Naive B cell (primary cell): ENCODE results near the gene RAPGEF3. TPM values are rescaled to one million over a fixed set of nuclear protein-coding genes. Genes with fewer than 3 reads are reported as not detected.

ENCODE experiments used
- ATAC-seq, 2 donors: fragments of 150-1000 bp; cut with Tn5 transposase; 2 replicates each; pipeline ENCODE4 v1.10.0; 2021; ENCODE audit warnings: low read depth in 2 of 2, mild to moderate bottlenecking in 2 of 2, moderate library complexity in 2 of 2
- DNase-seq: peaks from one replicate; pipeline ENCODE4 v3.0.0; 2022
- H3K27ac Mint-ChIP-seq, 6 donors: one replicate each; pipeline ENCODE4 v1.8.0; 2020 to 2022; ENCODE audit warnings: mild to moderate bottlenecking in 6 of 6, mixed read lengths in 6 of 6, moderate library complexity in 5 of 6, inconsistent platforms in 2 of 6
- H3K27me3 Mint-ChIP-seq, 3 donors: one replicate each; pipeline ENCODE4 v1.8.0; 2021 to 2022; ENCODE audit warnings: mixed read lengths in 3 of 3, mild to moderate bottlenecking in 1 of 3
- H3K36me3 Mint-ChIP-seq, 2 donors: one replicate each; pipeline ENCODE4 v1.8.0; 2020 to 2022; ENCODE audit warnings: mixed read lengths in 2 of 2, inconsistent platforms in 1 of 2, mild to moderate bottlenecking in 1 of 2
- H3K4me1 Mint-ChIP-seq, 3 donors: one replicate each; pipeline ENCODE4 v1.8.0; 2020 to 2022; ENCODE audit warnings: mixed read lengths in 3 of 3, inconsistent platforms in 1 of 3, mild to moderate bottlenecking in 1 of 3, moderate library complexity in 1 of 3
- H3K4me3 Mint-ChIP-seq, 8 donors: one replicate each; pipeline ENCODE4 v1.8.0; 2020 to 2022; ENCODE audit warnings: mild to moderate bottlenecking in 8 of 8, mixed read lengths in 8 of 8, moderate library complexity in 8 of 8, inconsistent platforms in 2 of 8
- H3K9me3 Mint-ChIP-seq, 7 donors: one replicate each; pipeline ENCODE4 v1.8.0; 2020 to 2022; ENCODE audit warnings: mixed read lengths in 7 of 7, mild to moderate bottlenecking in 5 of 7, inconsistent platforms in 2 of 7, moderate library complexity in 1 of 7
- polyA plus RNA-seq, 6 donors: library from polyadenylated mRNA; unstranded; fragments of 300-500 nt; fragmentation: Illumina TruSeq; gene quantifications; one replicate each; pipeline ENCODE4 v1.2.3, GENCODE V29; 2021; ENCODE audit warnings: low read depth in 6 of 6

The RAPGEF3 gene, protein sequence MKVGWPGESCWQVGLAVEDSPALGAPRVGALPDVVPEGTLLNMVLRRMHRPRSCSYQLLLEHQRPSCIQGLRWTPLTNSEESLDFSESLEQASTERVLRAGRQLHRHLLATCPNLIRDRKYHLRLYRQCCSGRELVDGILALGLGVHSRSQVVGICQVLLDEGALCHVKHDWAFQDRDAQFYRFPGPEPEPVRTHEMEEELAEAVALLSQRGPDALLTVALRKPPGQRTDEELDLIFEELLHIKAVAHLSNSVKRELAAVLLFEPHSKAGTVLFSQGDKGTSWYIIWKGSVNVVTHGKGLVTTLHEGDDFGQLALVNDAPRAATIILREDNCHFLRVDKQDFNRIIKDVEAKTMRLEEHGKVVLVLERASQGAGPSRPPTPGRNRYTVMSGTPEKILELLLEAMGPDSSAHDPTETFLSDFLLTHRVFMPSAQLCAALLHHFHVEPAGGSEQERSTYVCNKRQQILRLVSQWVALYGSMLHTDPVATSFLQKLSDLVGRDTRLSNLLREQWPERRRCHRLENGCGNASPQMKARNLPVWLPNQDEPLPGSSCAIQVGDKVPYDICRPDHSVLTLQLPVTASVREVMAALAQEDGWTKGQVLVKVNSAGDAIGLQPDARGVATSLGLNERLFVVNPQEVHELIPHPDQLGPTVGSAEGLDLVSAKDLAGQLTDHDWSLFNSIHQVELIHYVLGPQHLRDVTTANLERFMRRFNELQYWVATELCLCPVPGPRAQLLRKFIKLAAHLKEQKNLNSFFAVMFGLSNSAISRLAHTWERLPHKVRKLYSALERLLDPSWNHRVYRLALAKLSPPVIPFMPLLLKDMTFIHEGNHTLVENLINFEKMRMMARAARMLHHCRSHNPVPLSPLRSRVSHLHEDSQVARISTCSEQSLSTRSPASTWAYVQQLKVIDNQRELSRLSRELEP
- polyA plus RNA-seq, result 1 to 10 TPM in 2 of 6 donors, under 1 TPM in 3, not detected in 1; 0.39 to 2.6 (median 0.52) TPM

DNA sequence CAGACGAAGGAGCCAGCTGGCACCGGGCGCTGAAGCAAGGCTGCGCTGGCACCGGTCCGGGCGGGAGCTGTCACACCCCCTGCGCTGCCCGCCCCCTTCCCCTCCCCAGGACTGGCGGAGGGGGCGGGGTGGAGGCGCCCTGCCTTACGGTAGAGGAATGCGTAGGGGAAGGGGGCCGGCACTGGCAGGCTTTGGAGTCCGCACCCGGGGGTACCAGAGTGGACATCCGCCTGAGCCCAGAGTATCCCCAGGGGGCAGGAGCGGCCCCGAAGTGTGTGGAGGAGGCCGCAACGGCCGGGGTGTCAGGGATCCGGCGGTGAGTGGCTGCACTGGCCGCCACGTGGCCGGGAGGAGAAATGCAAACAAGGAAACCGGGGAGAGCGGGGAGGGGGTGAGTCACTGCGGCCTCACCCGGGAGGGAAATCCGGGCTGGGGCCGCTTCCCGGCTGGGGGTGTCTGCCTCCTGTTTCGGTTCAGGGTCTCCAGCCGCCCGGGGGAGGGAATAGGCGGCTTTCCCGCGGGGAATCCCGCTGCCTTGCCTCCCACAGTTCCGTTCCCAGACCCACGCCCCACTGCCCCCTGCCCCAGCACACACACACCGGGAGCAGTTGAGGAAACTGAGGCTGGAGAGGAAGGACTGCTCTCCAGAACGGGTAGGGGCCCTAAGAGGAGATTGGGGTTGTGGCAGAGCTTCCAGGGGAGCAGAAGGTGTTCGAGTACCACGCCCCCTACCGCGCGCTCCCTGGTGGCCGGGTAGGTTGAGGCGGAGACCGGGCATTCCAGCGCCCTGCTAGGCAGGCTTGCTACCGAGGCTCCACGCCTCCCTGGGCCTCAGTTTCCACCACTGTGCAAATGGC is at the start of gene RAPGEF3:
Gene RAPGEF3 (minus strand): TSS at position 47 of the 857 bp plus-strand sequence. CDS start 324 bp downstream, outside the sequence.
- peak within 1 kb of the TSS; percentile 10 to 91 (median 56) for H3K27ac Mint-ChIP-seq
- H3K9me3 Mint-ChIP-seq, result no peaks in the 10 kb centered on the region
- peak within 1 kb of the TSS; percentile 49 to 93 (median 84) for H3K4me3 Mint-ChIP-seq
- H3K27me3 Mint-ChIP-seq, result no peaks in the 10 kb centered on the region
- ATAC-seq (peak; percentile 68 to 70), DNase-seq (peak; percentile 69)
- no peaks in the 10 kb centered on the region for H3K36me3 Mint-ChIP-seq
- H3K4me1 Mint-ChIP-seq, result peaks cover 40 to 59% (median 48%) of the 10 kb centered on the region in 3 donors

DNA sequence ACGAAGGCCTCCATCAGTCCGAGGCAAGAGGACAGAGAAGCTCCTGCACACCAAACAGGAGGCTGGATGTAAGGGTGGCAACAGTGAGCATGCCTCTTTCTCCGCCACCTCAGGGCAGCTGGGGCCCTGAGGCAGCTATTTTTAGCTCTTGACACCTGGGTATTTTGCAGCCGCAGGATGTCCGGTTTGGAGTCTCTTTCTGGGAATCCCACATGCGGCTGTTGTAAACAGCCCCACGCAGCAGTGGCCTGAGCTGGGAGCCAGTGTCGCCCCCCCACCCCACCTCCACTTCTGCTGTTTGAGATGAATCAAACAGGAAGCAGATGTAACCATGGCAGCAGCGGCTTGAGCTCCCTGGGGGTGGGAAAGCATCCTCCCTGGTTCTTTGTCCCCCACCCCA is 49.4 kb upstream of the RAPGEF3 start:
- peaks cover 68 to 99% (median 94%) of the 10 kb centered on the region in 3 donors for H3K4me1 Mint-ChIP-seq
- H3K4me3 Mint-ChIP-seq, result peak overlapping the region; percentile 75 to 90 (median 84)
- no peaks in the 10 kb centered on the region for H3K9me3 Mint-ChIP-seq
- ATAC-seq, result peak; percentile 57 to 60
- H3K27me3 Mint-ChIP-seq, result no peaks in the 10 kb centered on the region
- peak overlapping the region; percentile 96 to 99 (median 98) for H3K27ac Mint-ChIP-seq
- DNase-seq, result peak; percentile 74
- no peaks in the 10 kb centered on the region for H3K36me3 Mint-ChIP-seq

DNA sequence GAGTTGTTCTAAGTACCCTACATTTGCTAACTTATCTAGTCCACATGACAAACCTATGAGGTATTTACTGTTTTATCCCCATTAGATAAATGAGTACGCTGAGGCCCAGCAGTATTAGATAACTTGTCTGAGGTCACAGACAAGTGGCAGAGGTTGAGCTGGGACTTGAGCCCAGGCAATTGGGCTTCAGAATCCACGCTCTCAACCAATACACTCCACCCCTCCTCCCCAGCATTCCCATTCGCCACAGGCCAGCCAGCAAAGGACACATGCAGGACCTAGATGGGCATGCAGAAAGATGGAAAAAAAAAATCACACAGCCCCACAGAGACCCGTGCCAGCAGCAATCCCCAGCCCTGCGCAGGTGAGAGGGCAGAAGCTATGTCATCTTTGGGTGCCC is 48.7 kb upstream of the RAPGEF3 start:
- peak overlapping the region; percentile 96 to 99 (median 98) for H3K27ac Mint-ChIP-seq
- H3K9me3 Mint-ChIP-seq, result no peaks in the 10 kb centered on the region
- no peaks in the 10 kb centered on the region for H3K36me3 Mint-ChIP-seq
- ATAC-seq (no peak), DNase-seq (no peak)
- no peaks in the 10 kb centered on the region for H3K27me3 Mint-ChIP-seq
- H3K4me1 Mint-ChIP-seq, result peaks cover 75 to 99% (median 98%) of the 10 kb centered on the region in 3 donors
- H3K4me3 Mint-ChIP-seq, result peak overlapping the region in 6 of 8 donors; percentile 76 to 90 (median 84)

DNA sequence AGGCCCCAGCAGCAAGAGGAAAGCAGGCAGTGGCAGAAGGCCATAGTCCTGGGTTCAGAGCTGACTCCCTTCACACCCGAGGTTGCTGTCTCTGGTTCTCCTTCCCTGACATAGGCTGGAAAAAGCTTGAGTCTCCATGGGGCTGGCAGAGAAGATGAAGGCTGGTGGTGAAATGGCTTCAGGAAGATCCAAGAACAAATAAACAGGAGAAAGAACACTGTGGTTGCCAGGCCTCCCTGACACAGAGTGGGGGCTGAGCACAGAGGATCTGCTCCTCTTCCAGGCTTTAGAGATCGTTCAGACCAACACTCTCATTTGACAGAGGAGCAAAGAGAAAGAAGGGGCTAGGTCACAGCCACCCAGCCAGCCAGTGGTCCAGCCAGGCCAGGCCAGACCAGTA is 46.7 kb upstream of the RAPGEF3 start:
- Mint-ChIP-seq H3K4me3 (peak overlapping the region in 2 of 8 donors; percentile 6 to 15), H3K36me3 (no peaks in the 10 kb centered on the region), H3K9me3 (no peaks in the 10 kb centered on the region), H3K27me3 (no peaks in the 10 kb centered on the region), H3K4me1 (peaks cover 75 to 96% (median 95%) of the 10 kb centered on the region in 3 donors), H3K27ac (peak overlapping the region; percentile 64 to 99 (median 82))
- DNase-seq, result no peak
- no peak for ATAC-seq

DNA sequence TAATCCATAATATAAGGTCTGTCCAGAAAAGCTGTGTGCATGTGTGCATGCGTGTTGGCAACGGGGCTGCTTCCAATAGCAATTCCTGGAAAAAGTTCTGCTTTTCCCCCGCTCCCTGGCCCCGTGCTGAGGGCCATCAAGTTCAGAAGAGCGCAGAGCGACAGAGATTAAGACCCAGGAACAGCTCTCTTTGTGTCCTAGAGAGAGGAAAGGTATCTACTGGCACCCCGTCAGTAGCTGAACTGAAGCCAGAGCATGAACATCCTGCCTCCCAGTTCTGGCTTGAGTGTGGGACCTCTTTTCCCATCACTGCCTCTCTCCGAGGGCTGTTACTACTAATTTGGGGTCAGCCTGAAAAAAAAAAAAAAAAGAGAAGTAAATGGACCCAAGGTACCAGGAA is 45.5 kb upstream of the RAPGEF3 start:
- DNase-seq (no peak), ATAC-seq (no peak)
- Mint-ChIP-seq H3K36me3 (no peaks in the 10 kb centered on the region), H3K4me1 (peaks cover 74 to 96% (median 95%) of the 10 kb centered on the region in 3 donors), H3K9me3 (no peaks in the 10 kb centered on the region), H3K27me3 (no peaks in the 10 kb centered on the region), H3K4me3 (peak overlapping the region in 6 of 8 donors; percentile 25 to 60 (median 37)), H3K27ac (peak overlapping the region in 5 of 6 donors; percentile 18 to 99 (median 70))

DNA sequence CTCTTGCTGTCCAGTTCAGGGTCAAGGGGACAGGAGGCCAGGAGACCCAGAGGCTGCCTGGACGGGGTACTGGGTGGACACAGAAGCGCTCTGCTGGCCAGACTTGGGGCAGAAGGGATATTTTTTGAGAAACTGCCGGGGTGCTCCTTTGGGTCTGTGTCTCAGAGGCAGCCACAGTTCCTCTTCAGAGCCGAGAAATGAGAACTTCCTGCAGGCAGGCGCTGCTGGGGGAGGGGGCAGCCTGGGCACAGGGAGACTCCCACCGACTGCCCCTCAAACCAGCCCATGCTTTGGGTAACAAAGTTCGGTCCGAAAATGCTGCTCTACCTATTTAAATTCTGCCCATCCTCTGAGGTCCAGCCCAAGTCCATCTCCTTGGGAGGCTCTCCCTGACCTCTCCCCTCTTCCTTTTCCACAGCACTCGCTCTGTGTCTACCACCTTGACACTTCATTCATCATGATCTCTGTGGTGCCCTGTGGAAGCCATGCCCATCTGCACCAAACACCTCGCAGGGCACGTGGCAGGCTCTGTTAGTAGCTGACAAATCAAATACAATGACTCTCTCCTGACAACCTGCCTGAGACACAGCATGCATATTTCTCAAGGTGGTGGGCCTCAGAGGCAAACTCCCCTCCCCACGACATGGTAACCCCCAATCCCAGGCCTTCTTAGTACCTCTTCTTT is 44.7 kb upstream of the RAPGEF3 start:
- DNase-seq (no peak), ATAC-seq (peak; percentile 12 to 22)
- Mint-ChIP-seq H3K4me1 (peaks cover 65 to 90% (median 87%) of the 10 kb centered on the region in 3 donors), H3K9me3 (no peaks in the 10 kb centered on the region), H3K27ac (peak overlapping the region; percentile 55 to 99 (median 74)), H3K27me3 (no peaks in the 10 kb centered on the region), H3K36me3 (no peaks in the 10 kb centered on the region), H3K4me3 (peak overlapping the region in 7 of 8 donors; percentile 30 to 89 (median 66))

DNA sequence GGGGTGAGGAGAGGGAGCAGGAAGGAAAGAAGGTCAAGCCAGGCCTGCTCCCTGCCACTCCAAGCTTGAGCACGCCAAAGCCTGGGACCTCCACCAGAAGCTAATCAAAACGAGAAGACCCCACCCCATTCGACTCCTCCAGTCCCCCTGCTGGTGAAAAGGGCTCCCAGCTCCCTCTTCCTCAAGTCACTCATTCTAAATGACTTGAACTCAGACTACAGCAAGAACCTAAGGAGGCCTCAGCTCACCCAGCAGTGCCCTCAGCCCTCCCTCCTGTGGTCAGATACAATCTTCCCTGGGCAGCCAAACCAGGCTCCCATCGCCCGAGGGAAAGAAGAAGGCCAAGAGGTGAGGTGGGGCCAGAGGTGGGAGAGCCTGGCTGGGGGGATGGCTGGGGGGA is 43.6 kb upstream of the RAPGEF3 start:
- Mint-ChIP-seq H3K4me3 (peak overlapping the region in 6 of 8 donors; percentile 15 to 81 (median 46)), H3K4me1 (peaks cover 60 to 84% (median 83%) of the 10 kb centered on the region in 3 donors), H3K9me3 (no peaks in the 10 kb centered on the region), H3K27me3 (no peaks in the 10 kb centered on the region), H3K27ac (peak overlapping the region in 4 of 6 donors; percentile 56 to 99 (median 78)), H3K36me3 (peaks cover 0 to 6% of the 10 kb centered on the region in 2 donors)
- DNase-seq (no peak), ATAC-seq (peak in 1 of 2 donors; percentile 32)

DNA sequence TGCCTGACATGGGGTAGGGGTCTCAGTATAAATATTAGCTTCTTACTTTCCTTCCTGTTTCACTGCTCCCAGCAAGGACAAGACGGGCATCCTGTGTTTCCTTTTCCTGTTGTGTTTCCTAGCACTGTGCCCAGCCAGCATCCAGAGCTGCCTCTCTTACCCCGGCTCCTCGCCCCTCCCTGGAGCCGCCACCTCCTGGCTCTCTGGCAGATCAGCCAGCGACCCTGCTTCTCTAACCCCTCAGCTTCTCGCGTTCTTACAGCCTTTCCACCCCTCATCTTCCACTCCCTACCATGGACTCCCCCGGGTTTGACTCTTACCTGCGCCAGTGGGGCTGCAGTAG is 43.2 kb upstream of the RAPGEF3 start:
- H3K4me1 Mint-ChIP-seq, result peaks cover 58 to 80% (median 79%) of the 10 kb centered on the region in 3 donors
- H3K27ac Mint-ChIP-seq, result peak overlapping the region in 3 of 6 donors; percentile 29 to 99 (median 56)
- H3K4me3 Mint-ChIP-seq, result peak overlapping the region in 5 of 8 donors; percentile 16 to 63 (median 41)
- H3K36me3 Mint-ChIP-seq, result peaks cover 0 to 8% of the 10 kb centered on the region in 2 donors
- no peak for ATAC-seq
- no peaks in the 10 kb centered on the region for H3K9me3 Mint-ChIP-seq
- no peak for DNase-seq
- no peaks in the 10 kb centered on the region for H3K27me3 Mint-ChIP-seq

DNA sequence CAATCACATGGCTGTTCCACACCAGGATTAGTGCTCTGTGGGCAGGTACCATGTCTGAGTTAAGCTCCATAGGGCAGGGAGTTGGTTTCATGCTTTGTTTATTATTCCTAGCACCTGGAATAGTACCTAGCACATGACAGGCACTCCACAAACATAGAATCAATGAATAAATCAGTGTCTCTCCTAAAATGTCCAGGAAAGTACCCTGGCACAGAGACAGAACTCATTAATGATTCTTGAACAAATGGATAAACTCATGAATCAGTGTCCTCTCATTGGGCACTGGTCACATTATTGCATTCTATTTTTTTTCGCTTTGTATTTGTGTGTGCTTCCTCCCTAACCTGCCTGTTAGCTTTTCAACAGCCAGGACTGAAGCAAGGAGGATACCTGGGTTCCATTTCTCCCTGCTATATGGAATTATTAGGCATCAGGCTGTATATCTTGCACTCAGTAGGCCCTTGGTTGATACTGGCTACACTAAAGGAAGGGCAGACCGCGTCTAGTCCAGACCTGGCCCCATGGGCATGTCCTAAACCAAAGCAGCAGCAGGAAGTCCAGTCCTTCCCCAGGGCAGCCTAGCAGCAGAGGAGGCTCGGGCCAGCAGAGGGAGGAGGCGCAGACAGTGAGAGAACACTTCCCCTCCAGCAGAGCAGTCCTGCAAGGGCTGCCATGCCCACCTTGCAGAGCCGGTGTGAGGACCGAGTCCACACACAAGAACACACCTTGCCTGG is 42.7 kb upstream of the RAPGEF3 start:
- Mint-ChIP-seq H3K36me3 (peaks cover 0 to 8% of the 10 kb centered on the region in 2 donors), H3K4me1 (peaks cover 54 to 74% (median 73%) of the 10 kb centered on the region in 3 donors), H3K4me3 (peak overlapping the region in 4 of 8 donors; percentile 30 to 63 (median 47)), H3K27me3 (no peaks in the 10 kb centered on the region), H3K9me3 (no peaks in the 10 kb centered on the region), H3K27ac (peak overlapping the region in 5 of 6 donors; percentile 25 to 99 (median 59))
- DNase-seq (no peak), ATAC-seq (peak; percentile 34 to 38)

DNA sequence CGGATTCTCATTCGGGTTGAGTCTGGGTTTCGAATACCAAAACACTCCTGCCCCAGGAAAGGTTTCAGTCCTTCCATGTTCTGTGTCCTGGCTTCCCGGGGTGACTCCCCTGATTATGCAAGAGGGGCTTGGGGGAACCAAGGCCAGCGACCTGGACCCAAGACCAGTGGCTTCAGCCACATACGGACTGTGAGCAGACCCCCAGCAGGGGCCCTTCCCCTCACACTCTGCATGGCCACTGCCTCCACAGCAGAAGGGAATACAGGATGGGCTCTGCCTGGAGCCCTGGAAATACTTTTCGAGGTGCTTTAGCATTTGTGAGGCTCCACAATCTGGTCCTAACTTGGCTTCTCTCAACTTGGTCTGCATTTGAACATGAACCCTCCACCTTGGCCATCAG is 41.9 kb upstream of the RAPGEF3 start:
- no peaks in the 10 kb centered on the region for H3K27me3 Mint-ChIP-seq
- peaks cover 53 to 67% (median 66%) of the 10 kb centered on the region in 3 donors for H3K4me1 Mint-ChIP-seq
- H3K36me3 Mint-ChIP-seq, result peaks cover 0 to 8% of the 10 kb centered on the region in 2 donors
- no peak overlapping the region for H3K4me3 Mint-ChIP-seq
- no peak overlapping the region for H3K27ac Mint-ChIP-seq
- DNase-seq, result no peak
- ATAC-seq, result no peak
- no peaks in the 10 kb centered on the region for H3K9me3 Mint-ChIP-seq

DNA sequence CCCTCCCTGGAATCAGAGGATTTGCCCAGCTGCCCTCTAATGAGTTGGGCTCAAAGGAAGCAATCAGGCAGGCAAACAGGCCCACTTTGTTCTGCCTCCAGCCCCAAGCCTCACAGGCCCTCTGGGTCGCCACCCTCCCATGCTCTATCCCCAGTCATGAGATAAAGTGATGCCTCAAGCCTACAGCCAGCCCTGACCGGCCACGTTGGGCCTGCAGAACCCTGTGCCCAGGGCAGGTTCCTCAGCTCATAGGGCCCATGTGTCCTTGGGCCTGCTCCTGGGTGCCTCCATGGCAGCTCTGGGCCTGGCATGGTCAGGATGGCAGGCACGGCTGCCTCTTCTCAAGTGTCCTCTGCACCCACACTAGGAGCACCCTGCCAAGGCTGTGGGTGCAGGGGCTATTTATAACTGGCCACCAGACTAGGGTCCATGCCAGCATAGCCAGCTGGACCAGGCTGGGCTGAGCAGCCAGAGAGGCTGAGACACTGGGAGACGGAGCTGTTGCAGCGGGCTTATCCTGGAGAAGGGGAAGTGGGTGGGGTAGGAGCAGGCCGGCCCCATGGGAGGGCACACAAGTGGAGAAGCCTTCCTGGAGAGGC is 40.8 kb upstream of the RAPGEF3 start:
- ATAC-seq, result no peak
- H3K27ac Mint-ChIP-seq, result no peak overlapping the region

More for the DNA sequence above, 40.8 kb upstream of the RAPGEF3 start:
- H3K4me1 Mint-ChIP-seq, result peaks cover 45 to 56% (median 55%) of the 10 kb centered on the region in 3 donors
- H3K4me3 Mint-ChIP-seq, result peak overlapping the region in 1 of 8 donors; percentile 30
- H3K27me3 Mint-ChIP-seq, result no peaks in the 10 kb centered on the region
- no peaks in the 10 kb centered on the region for H3K9me3 Mint-ChIP-seq
- H3K36me3 Mint-ChIP-seq, result peaks cover 0 to 8% of the 10 kb centered on the region in 2 donors
- DNase-seq, result no peak
